GM19240 (cell line): ENCODE measurements around the gene KIF2C.
"Not testable (repeated sequence)": the region's sequence is repeated elsewhere in the genome, so short reads cannot be mapped to it uniquely, and the experiment has no call there.

ENCODE experiments used
- DNase-seq: peaks from one replicate; pipeline ENCODE4 v3.0.0; 2011; ENCODE audit warnings: low spot score; ENCODE audit not compliant: insufficient read length

The KIF2C gene

GRCh38 chr1:44810101-44810761 lies 70.6 kb downstream of the KIF2C start:
- DNase-seq = no peak

GRCh38 chr1:44810762-44811105 lies 71.1 kb downstream of the KIF2C start:
- not testable (repeated sequence) for DNase-seq

- DNase-seq = no peak
Observed at GRCh38 chr1:44811234-44811633, 71.6 kb downstream of the KIF2C start.

DNA sequence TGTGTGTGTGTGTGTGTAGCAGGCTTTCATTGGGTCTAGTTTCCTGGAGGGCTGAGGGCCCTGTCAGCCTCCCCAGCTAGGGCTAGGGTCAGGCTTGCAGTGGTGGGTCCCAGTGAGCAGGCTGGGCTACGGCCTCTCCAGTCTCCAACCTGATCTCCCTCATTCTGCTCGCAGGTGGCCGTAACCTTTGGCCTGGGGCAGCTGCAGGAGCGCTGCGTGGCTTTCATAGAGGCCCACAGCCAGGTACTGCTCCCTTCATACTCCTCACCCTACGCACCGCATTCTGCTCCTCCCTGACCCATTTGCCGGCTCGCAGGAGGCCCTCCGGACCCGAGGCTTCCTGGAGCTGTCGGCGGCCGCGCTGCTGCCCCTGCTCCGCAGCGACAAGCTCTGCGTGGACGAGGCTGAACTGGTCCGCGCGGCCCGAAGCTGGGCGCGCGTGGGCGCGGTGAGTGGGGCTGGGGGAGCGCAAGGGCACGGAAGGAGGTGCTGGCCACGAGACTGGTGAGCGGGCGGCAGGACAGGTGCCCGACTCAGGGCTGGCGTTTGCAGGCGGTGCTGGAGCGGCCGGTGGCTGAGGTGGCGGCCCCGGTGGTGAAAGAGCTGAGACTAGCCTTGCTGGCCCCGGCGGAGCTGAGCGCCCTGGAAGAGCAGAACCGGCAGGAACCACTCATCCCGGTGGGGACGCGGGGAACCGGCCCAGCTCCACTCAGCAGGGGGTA lies 73.3 kb downstream of the KIF2C start:
- DNase-seq = no peak

DNA sequence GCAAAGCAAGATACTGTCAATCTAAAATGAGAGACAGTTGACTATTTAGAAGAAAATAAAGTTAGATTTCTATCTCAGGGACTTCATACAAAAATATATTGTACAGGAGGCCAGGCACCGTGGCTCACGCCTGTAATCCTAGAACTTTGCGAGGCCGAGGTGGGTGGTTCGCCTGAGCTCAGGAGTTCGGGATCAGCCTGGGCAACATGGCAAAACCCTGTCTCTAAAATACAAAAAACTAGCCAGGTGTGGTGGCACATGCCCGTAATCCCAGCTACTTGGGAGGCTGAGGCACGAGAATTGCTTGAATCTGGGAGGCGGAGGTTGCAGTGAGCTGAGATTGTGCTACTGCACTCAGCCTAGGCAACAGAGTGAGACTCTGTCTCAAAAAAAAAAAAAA lies 76.3 kb downstream of the KIF2C start:
- not testable (repeated sequence) for DNase-seq

- DNase-seq = no peak
Observed at GRCh38 chr1:44817307-44817706, 77.7 kb downstream of the KIF2C start.
